Gastroesophageal sphincter (tissue), 4 donors: ENCODE measurements around the gene BACE1-AS. TPM values are rescaled to one million over a fixed set of nuclear protein-coding genes. Genes with fewer than 3 reads are reported as not detected.
"Not testable (repeated sequence)": the region's sequence is repeated elsewhere in the genome, so short reads cannot be mapped to it uniquely, and the experiment has no call there.

ENCODE experiments used
- ATAC-seq: fragments of 150-250 bp; one replicate; pipeline ENCODE4 v1.9.1; 2016; ENCODE audit warnings: mild to moderate bottlenecking, moderate library complexity
- H3K27ac ChIP-seq, 4 donors: fragments of 200-600 bp; sonication (generic) in 3 of 4; 1 replicate in 3 of 4; 2 replicates in 1 of 4; pipeline ENCODE4 v1.5.1; 2016 to 2019
- H3K27me3 ChIP-seq: fragments of 200-600 bp; sonication (generic); one replicate; pipeline ENCODE4 v1.5.1; 2019
- H3K36me3 ChIP-seq, 2 donors: fragments of 200-600 bp; sonication (generic); one replicate each; pipeline ENCODE4 v1.5.1; 2019; ENCODE audit warnings: control low read depth in 1 of 2
- H3K4me1 ChIP-seq, 3 donors: fragments of 200-600 bp; sonication (generic); 1 replicate in 2 of 3; 2 replicates in 1 of 3; pipeline ENCODE4 v1.5.1; 2016 to 2019; ENCODE audit warnings: control low read depth in 2 of 3
- H3K4me3 ChIP-seq, 2 donors: fragments of 200-600 bp; sonication (generic); one replicate each; pipeline ENCODE4 v1.5.1; 2019; ENCODE audit warnings: mild to moderate bottlenecking in 1 of 2, moderate library complexity in 1 of 2
- H3K9me3 ChIP-seq, 3 donors: fragments of 200-600 bp; sonication (generic); one replicate each; pipeline ENCODE4 v1.5.1; 2017 to 2019; ENCODE audit warnings: control low read depth in 2 of 3
- CTCF ChIP-seq, 4 experiments: fragments of 200-600 bp in 2 of 4; fragments of 450-650 bp in 2 of 4; sonication (generic) in 1 of 4; IDR thresholded peaks; one replicate each; pipeline ENCODE4 v1.5.1; 2017 to 2019; ENCODE audit warnings: antibody characterized with exemption in 4 of 4, mild to moderate bottlenecking in 2 of 4, moderate library complexity in 2 of 4
- EP300 ChIP-seq: sonication (generic); formaldehyde crosslinking; IDR thresholded peaks from one replicate; pipeline ENCODE4 v1.6.1; 2017; ENCODE audit warnings: antibody characterized with exemption, mild to moderate bottlenecking
- POLR2A ChIP-seq, 2 donors: fragments of 450-650 bp; IDR thresholded peaks; one replicate each; pipeline ENCODE4 v1.6.1; 2017; ENCODE audit warnings: antibody characterized with exemption in 2 of 2, mild to moderate bottlenecking in 2 of 2, moderate library complexity in 1 of 2
- POLR2AphosphoS5 ChIP-seq: sonication (generic); formaldehyde crosslinking; IDR thresholded peaks from one replicate; pipeline ENCODE4 v1.6.1; 2017; ENCODE audit warnings: antibody characterized with exemption
- WGBS, 2 donors: methylation state at CpG; one replicate each; pipeline ENCODE4 v1.1.5; 2018; ENCODE audit warnings: low coverage in 1 of 2; 5-methylcytosine and 5-hydroxymethylcytosine counted together
- total RNA-seq, 4 donors: library from RNA; depleted of rRNA; stranded (reverse); fragments of >200 nt; gene quantifications; one replicate each; pipeline ENCODE4 v1.1.0, GENCODE V29; 2016

Gene BACE1-AS
- total RNA-seq, 4 donors from 2014 or later, result 4.8 to 13.1 (median 10.1) TPM

GRCh38 chr11:117256573-117256972 is 34.6 kb upstream of the BACE1-AS start:
- ATAC-seq, result no peak
- Histone ChIP-seq H3K27me3 (no peaks in the 10 kb centered on the region), H3K9me3 (no peaks in the 10 kb centered on the region), H3K4me3 (no peak overlapping the region), H3K4me1 (no peaks in the 10 kb centered on the region), H3K27ac (no peak overlapping the region), H3K36me3 (peaks cover 0 to 85% of the 10 kb centered on the region in 2 donors)
- TF ChIP-seq POLR2A (IDR thresholded peaks at IDR 0.05), result no peak
- 44 to 50% methylated on average over 1 to 2 of the region's 2 CpGs for WGBS, 2 donors

- no peak overlapping the region for H3K27ac ChIP-seq
- H3K27me3 ChIP-seq, result no peaks in the 10 kb centered on the region
- TF ChIP-seq POLR2AphosphoS5, result no peak
- TF ChIP-seq CTCF (IDR thresholded peaks at IDR 0.05), result no peak
- TF ChIP-seq POLR2A (IDR thresholded peaks at IDR 0.05), result no peak
- no peak for TF ChIP-seq EP300
- no peak overlapping the region for H3K4me3 ChIP-seq
- peaks cover 0 to 89% of the 10 kb centered on the region in 2 donors for H3K36me3 ChIP-seq
- H3K9me3 ChIP-seq, result no peaks in the 10 kb centered on the region
- 68 to 83% methylated on average over 1 to 2 of the region's 2 CpGs for WGBS, 2 donors
- no peaks in the 10 kb centered on the region for H3K4me1 ChIP-seq
- ATAC-seq, result no peak
These were observed 32.6 kb upstream of the BACE1-AS start for GRCh38 chr11:117258576-117258975.

GRCh38 chr11:117259417-117259816 is 31.7 kb upstream of the BACE1-AS start:
- Histone ChIP-seq H3K27me3 (no peaks in the 10 kb centered on the region), H3K9me3 (no peaks in the 10 kb centered on the region), H3K27ac (no peak overlapping the region), H3K36me3 (peaks cover 0 to 89% of the 10 kb centered on the region in 2 donors), H3K4me1 (no peaks in the 10 kb centered on the region), H3K4me3 (no peak overlapping the region)
- TF ChIP-seq EP300, result no peak
- no peak for TF ChIP-seq CTCF (IDR thresholded peaks at IDR 0.05)
- TF ChIP-seq POLR2AphosphoS5, result no peak
- 50 to 63% methylated on average over 1 of the region's 1 CpG for WGBS, 2 donors
- ATAC-seq, result no peak

- H3K27ac ChIP-seq, ATAC-seq, H3K9me3 ChIP-seq, H3K27me3 ChIP-seq, H3K4me3 ChIP-seq, H3K4me1 ChIP-seq: not testable (repeated sequence)
- 84 to 95% methylated on average over 5 to 6 of the region's 7 CpGs for WGBS, 2 donors
- H3K36me3 ChIP-seq, result peaks cover 0 to 95% of the 10 kb centered on the region in 2 donors
These were observed 26.4 kb upstream of the BACE1-AS start for GRCh38 chr11:117264624-117265323.

GRCh38 chr11:117265745-117266144 is 25.4 kb upstream of the BACE1-AS start:
- Histone ChIP-seq H3K36me3 (peaks cover 0 to 86% of the 10 kb centered on the region in 2 donors), H3K9me3 (no peaks in the 10 kb centered on the region), H3K27ac (no peak overlapping the region), H3K4me1 (no peaks in the 10 kb centered on the region), H3K4me3 (no peak overlapping the region), H3K27me3 (no peaks in the 10 kb centered on the region)
- 75 to 91% methylated on average over 1 to 2 of the region's 2 CpGs for WGBS, 2 donors
- TF ChIP-seq CTCF (IDR thresholded peaks at IDR 0.05) (no peak), EP300 (no peak), POLR2A (IDR thresholded peaks at IDR 0.05) (no peak), POLR2AphosphoS5 (no peak)
- ATAC-seq, result no peak

GRCh38 chr11:117269856-117270255 is 21.3 kb upstream of the BACE1-AS start:
- Histone ChIP-seq H3K9me3 (no peaks in the 10 kb centered on the region), H3K4me3 (no peak overlapping the region), H3K4me1 (no peaks in the 10 kb centered on the region), H3K27me3 (no peaks in the 10 kb centered on the region), H3K36me3 (peaks cover 0 to 66% of the 10 kb centered on the region in 2 donors), H3K27ac (no peak overlapping the region)
- WGBS, 2 donors, result 82 to 95% methylated on average over 2 of the region's 2 CpGs
- TF ChIP-seq EP300, result no peak
- TF ChIP-seq POLR2A (IDR thresholded peaks at IDR 0.05), result no peak
- no peak for TF ChIP-seq CTCF (IDR thresholded peaks at IDR 0.05)
- no peak for TF ChIP-seq POLR2AphosphoS5
- no peak for ATAC-seq
